CD4-positive, alpha-beta T cell treated with Interleukin-4 for 4 hours (primary cell): ENCODE measurements around the gene ASB11.
A peak's percentile ranks its signal among the peaks of the same experiment; 100 is the strongest.
"Not testable (repeated sequence)": the region's sequence is repeated elsewhere in the genome, so short reads cannot be mapped to it uniquely, and the experiment has no call there.

Experiments used
- DNase-seq: peaks from one replicate; pipeline ENCODE4 v3.0.0-alpha.2; 2020

ASB11 gene

DNA sequence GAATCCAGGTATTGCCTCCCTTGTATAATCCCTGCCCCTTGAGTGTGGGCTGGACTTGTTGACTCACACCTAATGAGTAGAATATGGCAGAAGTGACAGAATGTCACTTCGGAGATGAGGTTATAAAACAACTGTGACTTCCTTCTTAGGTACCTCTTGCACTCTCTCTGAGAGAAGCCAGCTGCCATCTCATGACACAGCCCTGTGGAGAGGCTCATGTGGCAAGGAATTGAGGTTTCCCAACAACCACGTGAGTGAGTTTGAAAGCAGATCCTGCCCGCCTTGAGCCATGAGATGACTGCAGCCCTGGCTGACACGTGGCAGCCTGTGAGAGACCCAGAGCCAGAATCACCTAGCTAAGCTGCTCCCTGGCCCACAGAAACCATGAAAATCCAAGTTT, 13.5 kb downstream of the ASB11 start:
- no peak for DNase-seq

DNA sequence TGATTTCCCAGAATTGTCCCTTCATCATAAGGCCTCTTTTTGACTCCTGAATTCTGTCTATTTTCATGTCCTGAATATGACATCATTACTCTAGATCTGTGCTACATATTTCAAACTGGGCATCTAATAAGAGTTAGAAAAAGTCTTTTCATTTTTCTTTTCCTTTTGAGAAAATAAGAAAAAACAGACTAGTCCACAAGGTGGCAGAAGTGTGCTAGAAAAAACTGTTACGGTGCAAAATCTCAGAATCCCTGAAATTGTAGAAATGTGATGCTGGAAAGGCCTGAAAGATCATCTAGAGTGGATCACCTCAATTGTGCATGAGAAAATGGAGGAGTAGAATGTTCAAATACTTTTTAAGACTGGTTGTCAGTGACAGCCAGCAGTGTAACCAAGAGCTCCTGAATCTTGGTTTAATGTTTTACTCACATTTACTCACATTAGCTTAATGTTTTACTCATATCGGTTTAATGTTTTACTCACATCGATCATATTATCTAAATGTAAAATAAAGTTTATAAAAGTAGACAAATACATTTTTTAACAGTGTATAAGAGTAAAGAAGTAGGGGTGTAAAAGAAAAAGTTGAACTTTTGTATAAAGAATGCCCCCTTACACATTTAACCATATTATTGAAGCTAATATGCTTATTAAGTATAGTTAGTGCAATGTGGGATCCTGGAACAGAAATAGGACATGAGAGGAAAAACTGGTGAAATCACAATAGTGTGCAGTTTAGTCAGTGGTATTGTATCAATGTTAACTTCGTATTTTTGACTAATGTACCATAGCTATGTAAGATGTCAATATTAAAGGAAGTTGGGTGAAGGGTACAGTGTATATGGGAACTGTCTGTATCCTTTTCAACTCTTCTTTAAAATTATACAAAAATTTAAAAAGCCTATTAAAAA, 15.2 kb downstream of the ASB11 start:
- peak; percentile 1 for DNase-seq

DNA sequence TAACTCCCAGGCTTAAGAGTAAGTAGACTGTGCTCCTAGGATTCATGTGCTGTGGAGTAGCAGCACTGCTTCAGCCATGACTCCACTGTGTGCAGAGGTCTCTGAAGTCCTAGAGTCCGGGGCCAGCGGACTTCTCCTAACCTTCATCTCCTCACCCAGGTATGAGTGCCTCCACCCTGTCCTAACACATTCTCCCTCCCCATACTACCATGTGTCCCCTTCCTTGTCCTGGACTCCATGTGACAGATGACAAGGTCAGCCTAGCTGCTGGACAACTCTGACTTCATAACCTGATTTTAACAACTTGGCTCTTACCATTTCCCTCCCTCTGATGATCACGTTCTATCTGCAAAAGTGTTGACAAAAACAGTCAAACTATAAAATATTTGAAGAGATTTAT, 16.7 kb downstream of the ASB11 start:
- no peak for DNase-seq

DNA sequence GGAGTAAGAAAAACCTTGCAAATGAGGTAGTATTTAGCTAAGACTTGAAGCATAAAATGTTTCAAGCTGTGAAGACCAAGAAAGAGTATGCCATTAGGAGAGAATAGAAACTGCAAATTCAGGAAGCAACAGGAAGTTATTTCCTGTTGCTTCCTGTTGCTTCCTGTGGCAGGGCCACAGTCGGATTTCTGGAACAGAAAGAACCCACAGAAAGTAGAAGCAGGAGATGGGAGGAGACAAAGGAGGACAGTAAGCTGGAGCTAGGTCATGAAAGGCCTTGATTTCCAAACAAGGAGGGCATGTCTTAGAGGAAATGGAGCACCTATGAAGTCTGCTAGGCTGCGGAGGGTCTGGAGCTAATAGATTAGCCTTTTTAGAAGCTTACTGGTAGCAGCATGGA, 17.2 kb downstream of the ASB11 start:
- DNase-seq = no peak

DNA sequence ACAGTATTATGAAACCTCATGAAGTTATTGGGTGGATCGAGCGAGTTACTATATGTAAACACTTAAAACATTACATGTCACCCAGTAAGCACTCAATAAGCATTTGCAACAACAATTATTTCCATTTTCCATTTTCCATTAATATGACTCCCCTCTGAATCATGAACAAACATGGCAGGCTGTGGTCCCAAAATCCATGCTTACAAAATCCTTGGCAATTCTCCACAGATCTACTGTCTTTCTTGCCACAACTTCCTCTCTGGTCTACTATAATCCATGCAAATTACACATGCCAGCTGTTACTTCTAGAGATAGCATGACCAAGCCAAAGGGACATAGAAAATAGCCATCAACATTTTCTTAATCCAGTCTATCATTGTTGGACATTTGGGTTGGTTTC, 22.0 kb downstream of the ASB11 start:
- no peak for DNase-seq

DNA sequence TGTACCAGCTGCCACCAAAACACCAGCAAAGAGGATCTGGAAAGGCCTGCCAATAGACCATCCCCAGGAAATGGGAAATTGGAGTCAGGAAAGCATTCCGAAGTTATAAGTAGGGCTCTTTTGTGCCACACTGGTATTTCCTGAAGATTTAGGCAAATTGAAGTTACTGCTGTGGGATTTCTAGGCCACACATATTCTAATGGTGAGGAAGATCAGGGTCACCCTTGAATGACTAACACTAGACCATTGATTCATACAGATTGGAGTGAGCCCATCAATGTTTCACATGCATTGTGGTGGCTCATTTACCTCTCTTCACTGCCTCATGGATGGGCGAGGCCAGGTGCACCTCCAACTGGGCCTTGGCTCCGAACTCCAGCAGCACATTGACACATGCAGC, 22.6 kb downstream of the ASB11 start:
- no peak for DNase-seq

DNA sequence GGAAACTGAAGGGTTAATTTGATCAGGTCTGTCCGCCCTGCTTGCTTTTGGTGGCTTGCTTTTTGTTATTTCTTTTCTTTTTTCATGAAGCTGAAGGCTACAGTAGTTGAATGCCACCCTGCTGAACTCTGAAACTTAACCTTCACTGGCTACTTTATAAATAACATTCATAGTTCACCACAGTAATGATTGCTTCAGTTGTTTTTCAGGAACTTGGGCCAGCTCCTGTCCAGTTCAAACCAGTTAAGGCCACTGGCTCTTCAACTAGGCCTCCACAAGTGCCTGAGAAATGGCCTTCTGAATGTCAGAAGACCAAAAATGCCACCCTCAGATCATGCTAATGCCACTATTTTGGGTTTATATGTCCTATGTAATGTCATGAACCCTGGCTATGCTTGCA, 37.8 kb downstream of the ASB11 start:
- no peak for DNase-seq

DNA sequence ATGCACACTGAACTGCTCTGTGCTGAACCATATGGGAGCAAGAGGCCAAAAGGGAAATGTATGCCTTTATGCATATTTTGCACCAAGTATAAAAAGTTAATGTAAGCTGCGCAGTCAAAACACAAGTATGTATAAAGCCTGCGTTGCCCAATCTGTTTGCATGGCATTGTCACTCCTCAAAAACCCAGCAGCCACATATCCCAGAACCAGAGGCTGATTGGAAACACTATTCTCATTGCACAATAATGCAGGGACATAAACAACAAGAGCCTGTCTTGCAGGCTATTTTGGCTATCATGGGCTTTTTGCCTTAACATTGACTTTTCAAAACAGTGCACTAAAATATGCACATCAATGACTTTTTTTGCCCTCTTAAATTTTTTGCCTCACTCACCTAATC, 40.5 kb downstream of the ASB11 start:
- no peak for DNase-seq

DNA sequence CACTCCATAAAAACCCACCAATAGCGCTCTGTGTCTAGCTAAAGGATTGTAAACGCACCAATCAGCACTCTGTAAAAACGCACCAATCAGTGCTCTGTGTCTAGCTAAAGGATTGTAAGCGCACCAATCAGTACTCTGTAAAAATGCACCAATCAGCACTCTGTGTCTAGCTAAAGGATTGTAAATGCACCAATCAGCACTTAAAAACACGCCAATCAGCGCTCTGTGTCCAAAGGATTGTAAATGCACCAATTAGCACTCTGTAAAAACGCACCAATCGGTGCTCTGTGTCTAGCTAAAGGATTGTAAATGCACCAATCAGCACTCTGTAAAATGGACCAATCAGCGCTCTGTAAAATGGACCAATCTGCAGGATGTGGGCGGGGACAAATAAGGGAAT, 42.2 kb downstream of the ASB11 start:
- not testable (repeated sequence) for DNase-seq

DNA sequence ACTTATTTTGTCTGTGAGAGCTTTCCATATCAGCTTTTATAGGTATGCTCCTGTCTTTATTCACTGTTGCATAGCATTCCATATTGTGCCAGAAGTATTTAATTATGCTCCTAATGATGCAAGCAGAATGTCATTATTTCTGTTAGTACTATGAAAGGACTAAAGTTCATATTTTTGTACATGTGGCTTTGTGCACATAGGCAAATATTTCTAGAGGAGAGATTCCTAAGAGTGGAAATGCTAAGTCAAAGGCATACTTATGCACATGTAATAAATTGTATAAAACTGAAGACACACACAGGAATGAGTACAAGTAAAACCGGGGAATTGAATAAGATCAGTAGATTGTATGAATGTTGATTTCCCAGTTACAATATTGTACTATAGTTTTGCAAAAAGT, 43.7 kb downstream of the ASB11 start:
- no peak for DNase-seq

DNA sequence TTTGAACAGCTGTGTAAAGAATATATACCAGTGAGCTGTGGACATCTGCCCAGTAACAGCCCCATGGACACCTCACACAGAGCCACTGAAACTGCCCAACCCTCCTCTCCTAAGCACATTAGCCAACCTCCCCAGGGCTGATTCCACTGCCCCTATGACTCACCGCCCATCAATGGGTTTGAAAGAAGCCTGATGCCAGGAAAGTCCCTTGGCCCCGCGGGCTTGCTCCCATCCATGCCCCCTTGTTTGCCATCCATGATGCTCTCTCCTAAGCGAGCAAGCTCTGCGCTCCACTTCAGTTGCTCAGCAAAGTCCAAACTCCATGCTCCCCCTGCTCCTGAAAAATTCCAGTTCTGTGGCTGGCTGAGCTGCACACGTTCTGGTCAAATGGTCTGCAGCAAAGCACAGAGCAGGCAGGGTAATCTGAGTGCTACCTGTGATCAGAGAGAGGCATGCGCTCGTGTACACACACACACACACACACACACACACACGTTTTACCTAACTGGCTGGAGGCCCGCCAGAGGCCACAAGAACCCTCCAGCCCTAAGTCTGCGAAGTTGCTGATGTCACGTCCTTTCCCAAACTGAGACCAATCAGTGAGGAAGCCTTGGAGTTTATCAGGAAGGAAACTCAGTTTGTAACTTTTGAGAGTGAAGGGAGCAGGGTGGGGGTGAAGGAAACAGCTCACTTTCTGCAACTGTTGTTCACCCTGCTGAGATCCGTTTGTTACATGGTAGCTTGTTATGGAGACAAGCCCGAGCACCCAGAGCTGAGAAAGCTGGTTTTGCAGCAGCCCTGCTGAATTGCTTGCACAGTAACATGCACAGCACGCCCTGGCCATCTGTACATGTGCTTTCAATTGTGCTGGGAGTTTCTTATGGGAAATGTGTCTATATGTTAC, 45.6 kb downstream of the ASB11 start, which contains the start of gene ASB9:
Gene ASB9, minus strand, starts transcription at position 466 of the 904 bp plus-strand sequence. Its CDS starts 209 bp downstream, at position 257.
- DNase-seq = peak; percentile 14

DNA sequence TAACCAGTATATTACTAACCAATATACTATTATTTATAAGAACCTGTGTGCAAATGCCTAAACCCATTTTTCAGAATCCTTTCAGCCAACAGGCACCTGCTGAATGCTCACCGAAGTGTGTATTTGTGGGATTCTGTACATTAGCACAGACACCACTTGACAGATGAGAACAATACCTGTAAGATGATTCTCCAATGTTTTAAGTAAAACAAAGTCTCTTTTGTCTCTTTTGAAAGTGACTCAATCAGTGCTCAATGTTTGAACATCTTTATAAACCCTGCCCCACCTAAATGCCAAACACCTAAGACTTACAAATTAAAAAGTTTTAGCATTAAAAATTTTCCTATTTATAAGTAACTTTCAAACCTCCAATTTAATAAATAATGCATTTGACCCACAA, 46.3 kb downstream of the ASB11 start:
- no peak for DNase-seq

DNA sequence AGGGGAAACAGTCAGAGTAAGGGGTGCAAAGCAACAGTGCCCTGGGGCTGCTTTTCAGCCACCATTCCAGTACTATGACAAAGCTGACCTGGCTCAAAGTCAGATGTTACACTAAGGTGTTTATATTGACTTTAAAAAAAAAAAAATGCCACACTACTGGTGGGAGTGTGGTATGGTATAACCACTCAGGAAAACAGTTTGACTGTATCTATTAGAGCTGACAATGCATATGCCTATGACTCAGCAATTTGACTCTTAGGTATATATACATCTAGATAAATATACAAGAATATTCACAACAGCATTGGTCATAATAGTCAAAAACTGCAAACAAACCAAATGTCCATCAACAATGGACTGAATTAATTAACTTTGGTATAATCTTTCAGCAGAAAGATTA, 60.6 kb downstream of the ASB11 start:
- no peak for DNase-seq

DNA sequence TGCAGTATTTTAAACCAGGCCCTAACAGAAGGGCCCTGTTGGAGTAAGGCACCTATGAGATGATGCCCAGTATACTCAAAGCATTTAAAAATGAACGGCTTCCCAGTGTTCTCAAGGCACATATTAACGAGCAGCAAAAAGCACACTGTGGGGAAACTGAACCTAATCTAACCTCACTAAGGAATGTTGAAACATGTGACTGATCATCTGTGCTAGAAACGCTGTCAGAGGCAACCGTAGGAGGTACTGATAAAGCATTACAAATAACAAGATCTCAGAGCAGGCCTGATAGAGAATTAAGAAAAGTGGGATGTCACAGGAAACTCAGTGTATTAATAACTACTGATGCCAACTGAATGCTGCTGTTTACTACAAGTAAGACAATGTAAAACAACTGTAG, 69.5 kb downstream of the ASB11 start:
- DNase-seq = no peak

DNA sequence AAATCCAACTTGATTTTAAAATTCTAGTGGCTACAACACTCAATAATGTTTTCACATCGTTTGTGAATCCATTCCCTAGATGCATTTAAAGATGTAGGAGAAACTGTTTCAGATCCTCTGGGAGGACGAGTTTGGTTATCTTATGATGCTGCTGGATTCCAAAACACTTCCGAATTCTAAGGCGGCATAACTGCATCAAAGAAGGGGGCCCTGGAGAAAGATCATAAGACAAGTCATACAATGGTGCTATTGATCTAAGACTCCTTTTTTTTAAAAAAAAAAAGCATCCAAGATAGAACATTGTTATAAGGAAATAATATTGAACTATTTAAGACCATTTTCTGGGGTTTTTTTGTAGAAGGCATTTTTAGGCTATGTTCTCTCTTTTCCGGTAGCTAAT, 71.0 kb downstream of the ASB11 start:
- DNase-seq = no peak

DNA sequence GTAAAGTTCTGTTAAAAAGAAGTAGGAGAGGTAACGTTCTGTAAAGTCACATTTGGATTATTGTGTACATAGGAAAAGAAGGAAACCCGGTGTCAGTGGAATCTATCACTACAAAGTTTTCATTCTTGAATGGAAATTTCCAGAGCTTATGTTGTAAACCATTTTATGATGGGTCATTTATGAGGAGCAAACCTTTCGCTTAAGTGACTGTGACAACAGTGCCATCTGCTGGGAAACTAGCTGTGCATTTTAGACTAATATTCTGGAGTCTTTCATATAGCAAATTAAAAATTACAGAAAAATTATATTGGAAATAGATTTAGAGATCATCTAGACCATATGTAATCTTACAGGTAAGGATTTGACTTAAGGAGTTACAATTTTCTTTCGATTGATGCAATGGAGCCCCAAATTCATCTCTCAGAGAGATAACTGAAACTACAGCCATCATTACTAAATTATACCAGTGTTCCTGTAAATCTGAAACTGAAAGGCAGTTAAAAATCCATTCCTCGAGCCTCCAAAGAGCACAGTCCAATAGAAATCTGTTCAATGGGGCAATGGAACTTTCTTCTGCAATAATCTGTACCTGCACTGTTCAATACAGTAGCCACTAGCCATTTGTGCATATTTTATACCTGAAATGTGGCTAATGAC, 72.4 kb downstream of the ASB11 start:
- DNase-seq = peak; percentile 47

DNA sequence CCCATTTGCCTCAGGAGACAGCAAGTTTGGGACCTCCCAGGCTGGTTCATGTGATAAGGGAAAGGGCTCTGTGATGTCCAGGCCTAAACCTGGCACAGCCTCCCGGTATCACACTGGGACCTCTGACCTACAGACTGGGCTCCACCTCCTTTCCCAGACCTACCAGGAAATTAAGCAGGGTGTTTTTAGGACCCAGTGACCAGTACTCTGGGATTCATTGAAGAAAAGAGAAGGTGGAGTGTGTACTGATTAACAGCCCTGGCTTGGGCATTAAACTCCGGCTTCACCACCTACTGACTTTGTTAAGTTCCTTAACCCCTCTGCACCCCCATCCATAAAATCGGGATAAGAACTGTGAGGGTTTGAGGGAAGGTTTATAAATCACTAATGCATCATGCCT, 74.1 kb downstream of the ASB11 start:
- no peak for DNase-seq

DNA sequence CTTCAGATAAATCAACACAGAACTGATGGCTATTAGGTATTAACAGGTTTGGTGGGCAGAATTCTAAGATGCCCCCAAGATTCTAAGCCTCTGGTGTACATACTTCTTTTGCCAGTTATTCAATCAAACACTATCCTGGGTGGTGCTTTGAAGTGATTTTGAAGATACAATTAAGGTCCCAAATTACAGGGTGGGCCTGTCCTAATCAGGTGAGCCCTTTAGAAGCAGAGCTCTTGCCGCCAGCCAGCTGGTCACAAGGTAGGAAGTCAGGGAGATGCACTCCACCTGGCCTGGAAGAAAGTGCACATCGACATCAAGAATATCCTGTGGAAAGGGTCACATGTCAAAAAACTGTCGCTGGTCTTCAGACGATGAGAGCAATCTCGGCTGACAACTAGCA, 75.0 kb downstream of the ASB11 start:
- no peak for DNase-seq

DNA sequence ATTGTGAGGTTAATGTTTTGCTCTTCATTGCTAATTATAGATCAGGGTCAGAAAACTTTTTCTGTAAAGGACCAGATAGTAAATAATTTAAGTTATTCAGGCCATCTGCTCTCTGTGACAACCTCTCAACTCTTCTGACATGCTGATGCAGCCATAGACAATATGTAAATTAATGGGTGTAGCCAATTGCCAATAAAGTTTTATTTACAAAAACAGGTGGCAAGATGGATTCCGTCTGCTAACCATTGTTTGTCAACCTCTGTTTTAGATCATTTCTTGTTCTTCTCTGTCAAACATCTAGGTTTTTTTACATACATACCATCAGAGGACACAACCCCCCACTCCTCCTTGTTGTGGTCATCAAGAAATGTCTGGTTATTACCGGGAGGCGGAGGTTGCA, 79.3 kb downstream of the ASB11 start:
- DNase-seq = no peak

DNA sequence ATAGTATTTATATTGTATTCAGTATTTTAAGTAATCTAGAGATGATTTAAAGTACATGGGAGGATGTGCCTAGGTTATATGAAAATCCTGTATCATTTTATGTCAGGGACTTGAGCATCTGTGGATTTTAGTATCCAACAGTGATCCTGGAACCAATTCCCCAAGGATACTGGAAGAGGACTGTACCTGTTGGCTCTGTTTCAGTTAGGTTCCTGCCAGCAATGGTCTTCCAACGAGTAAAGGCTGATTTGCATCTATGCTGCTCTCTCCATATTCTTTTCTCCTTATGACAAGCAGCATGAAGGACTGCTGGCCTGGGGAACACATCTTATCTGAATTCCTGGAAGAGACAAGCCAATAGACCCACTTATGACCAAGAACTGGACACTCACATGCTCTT, 80.4 kb downstream of the ASB11 start:
- no peak for DNase-seq

DNA sequence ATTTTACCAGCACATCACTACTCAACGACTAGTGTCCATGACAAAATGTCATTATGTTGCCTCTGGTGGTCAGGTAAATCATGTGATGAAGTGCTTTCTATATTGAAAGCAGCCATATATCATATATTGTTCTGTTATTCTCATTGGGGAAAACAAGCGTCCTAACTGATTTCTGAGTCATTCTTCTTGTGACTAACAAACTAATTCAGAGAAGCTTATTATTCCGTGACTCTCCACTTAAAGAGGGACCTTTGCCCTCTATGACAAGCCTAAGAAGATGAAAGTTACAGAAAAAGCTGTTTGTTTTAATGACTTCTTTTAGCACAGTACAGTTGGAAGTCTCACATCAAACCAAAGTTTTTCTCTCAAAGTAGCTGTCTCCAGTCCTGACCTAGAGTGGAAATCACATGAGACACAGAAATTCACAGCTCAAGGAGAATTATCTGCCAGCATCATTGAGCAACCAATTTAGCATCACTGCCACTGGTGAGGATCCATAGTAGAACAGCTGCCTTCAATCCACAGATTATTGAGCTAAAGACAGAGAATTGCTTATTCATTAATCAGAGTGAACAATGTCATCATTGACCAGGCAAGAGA, 81.9 kb downstream of the ASB11 start:
- DNase-seq = no peak
